ENCODE data around the gene CRYBB1. TPM values are rescaled to one million over a fixed set of nuclear protein-coding genes. Genes with fewer than 3 reads are reported as not detected.

Gene CRYBB1
- total and polyA plus RNA-seq, 2 donors (not counting 1 experiment from before 2014, with no cell fraction given), result 0.18 TPM; not detected in 1

- no peaks in the 10 kb centered on the region for H3K36me3 ChIP-seq (replicated peaks in 1 of 2; ENCODE audit: control extremely low read depth in 1 of 2, control insufficient read depth in 1 of 2, extremely low read depth in 1 of 2, insufficient read depth in 2 of 2, low read length in 1 of 2)
- Mint-ChIP-seq H3K9me3 (ENCODE audit: insufficient read depth) (no peaks in the 10 kb centered on the region), H3K4me3 (no peak overlapping the region), H3K27me3 (no peaks in the 10 kb centered on the region), H3K4me1 (no peaks in the 10 kb centered on the region), H3K27ac (no peak overlapping the region)
- no peak overlapping the region for H3K4me2 ChIP-seq (replicated peaks; ENCODE audit: low read depth, low read length, poor library complexity, severe bottlenecking)
- no peak overlapping the region for H3K27ac ChIP-seq (ENCODE audit: low read length in 2 of 2)
- H2AFZ ChIP-seq (ENCODE audit: insufficient read depth, low read depth, low read length, poor library complexity, severe bottlenecking), result no peak overlapping the region
- TF ChIP-seq CTCF (IDR thresholded peaks at IDR 0.05) (no peak), EZH2 (IDR thresholded peaks at IDR 0.05; ENCODE audit: borderline replicate concordance, insufficient read depth, low read depth, low read length, poor library complexity, severe bottlenecking) (no peak)
- H3K27me3 ChIP-seq (replicated peaks in 1 of 4; ENCODE audit: control extremely low read depth in 1 of 4, control insufficient read depth in 3 of 4, insufficient read depth in 4 of 4, low read length in 3 of 4), result peaks cover 0 to 4% (median 0%) of the 10 kb centered on the region in 4 experiments
- H3K9me3 ChIP-seq (ENCODE audit: control extremely low read depth in 1 of 3, control insufficient read depth in 2 of 3, insufficient read depth in 1 of 3, low read length in 2 of 3), result no peaks in the 10 kb centered on the region
- H3K4me3 ChIP-seq (ENCODE audit: control extremely low read depth in 1 of 5, extremely low read depth in 1 of 5, insufficient read depth in 1 of 5, low read depth in 2 of 5, low read length in 4 of 5), result no peak overlapping the region
- no peak overlapping the region for H3K9ac ChIP-seq (ENCODE audit: low read length)
- POLR2A ChIA-PET, result no interaction called here
- no peaks in the 10 kb centered on the region for H3K79me2 ChIP-seq (ENCODE audit: control insufficient read depth, insufficient read depth, low read length)
- intact Hi-C loops (cut with micrococcal nuclease), result no loop called here
- DNase-seq (no peak), ATAC-seq (ENCODE audit: low read depth) (no peak)
- no peaks in the 10 kb centered on the region for H3K4me1 ChIP-seq (ENCODE audit: control insufficient read depth in 2 of 2, insufficient read depth in 2 of 2, low read length in 2 of 2)
- 92% methylated on average over 1 of the region's 1 CpG for WGBS (ENCODE audit: insufficient coverage)
- CTCF ChIA-PET, result no interaction called here
- no peaks in the 10 kb centered on the region for H4K20me1 ChIP-seq (ENCODE audit: control insufficient read depth, insufficient read depth, low read length, poor library complexity, severe bottlenecking)
Measured at GRCh38 chr22:26623984-26624383, 6.2 kb upstream of the CRYBB1 start.

- DNase-seq, result no peak
- Mint-ChIP-seq H3K4me3 (no peak within 1 kb of the TSS), H3K9me3 (ENCODE audit: insufficient read depth) (no peaks in the 10 kb centered on the region), H3K27me3 (no peaks in the 10 kb centered on the region), H3K27ac (no peak within 1 kb of the TSS), H3K4me1 (peaks cover 7% of the 10 kb centered on the region)
- POLR2A ChIA-PET, result no interaction called here
- peaks cover 0 to 4% (median 0%) of the 10 kb centered on the region in 4 experiments for H3K27me3 ChIP-seq (replicated peaks in 1 of 4; ENCODE audit: control extremely low read depth in 1 of 4, control insufficient read depth in 3 of 4, insufficient read depth in 4 of 4, low read length in 3 of 4)
- H4K20me1 ChIP-seq (ENCODE audit: control insufficient read depth, insufficient read depth, low read length, poor library complexity, severe bottlenecking), result no peaks in the 10 kb centered on the region
- no peak within 1 kb of the TSS for H3K4me2 ChIP-seq (replicated peaks; ENCODE audit: low read depth, low read length, poor library complexity, severe bottlenecking)
- CTCF ChIA-PET, result no interaction called here
- no peak for TF ChIP-seq EZH2 (IDR thresholded peaks at IDR 0.05; ENCODE audit: borderline replicate concordance, insufficient read depth, low read depth, low read length, poor library complexity, severe bottlenecking)
- H3K79me2 ChIP-seq (ENCODE audit: control insufficient read depth, insufficient read depth, low read length), result no peaks in the 10 kb centered on the region
- peaks cover 7 to 12% of the 10 kb centered on the region in 2 donors for H3K4me1 ChIP-seq (ENCODE audit: control insufficient read depth in 2 of 2, insufficient read depth in 2 of 2, low read length in 2 of 2)
- no peak for ATAC-seq (ENCODE audit: low read depth)
- intact Hi-C loops (cut with micrococcal nuclease), result no loop called here
- H3K9me3 ChIP-seq (ENCODE audit: control extremely low read depth in 1 of 3, control insufficient read depth in 2 of 3, insufficient read depth in 1 of 3, low read length in 2 of 3), result no peaks in the 10 kb centered on the region
- 80% methylated on average over 1 of the region's 7 CpGs for WGBS (ENCODE audit: insufficient coverage)
- H3K27ac ChIP-seq (ENCODE audit: low read length in 2 of 2), result no peak within 1 kb of the TSS
- H3K9ac ChIP-seq (ENCODE audit: low read length), result no peak within 1 kb of the TSS
- no peaks in the 10 kb centered on the region for H3K36me3 ChIP-seq (replicated peaks in 1 of 2; ENCODE audit: control extremely low read depth in 1 of 2, control insufficient read depth in 1 of 2, extremely low read depth in 1 of 2, insufficient read depth in 2 of 2, low read length in 1 of 2)
- no peak within 1 kb of the TSS for H3K4me3 ChIP-seq (ENCODE audit: control extremely low read depth in 1 of 5, extremely low read depth in 1 of 5, insufficient read depth in 1 of 5, low read depth in 2 of 5, low read length in 4 of 5)
- H2AFZ ChIP-seq (ENCODE audit: insufficient read depth, low read depth, low read length, poor library complexity, severe bottlenecking), result no peak within 1 kb of the TSS
Measured at GRCh38 chr22:26621663-26622062, 3.8 kb upstream of the CRYBB1 start, which contains the start of gene CRYBA4. Gene CRYBA4, plus strand, starts transcription at chr22:26621963. Its CDS starts 634 bp downstream, at chr22:26622597.
